HEK293 (cell line): ENCODE results near the gene BMP10.

Experiments used
- CTCF ChIA-PET: fragments of 350-600 bp; formaldehyde crosslinking; extraction: SDS; loops from one replicate; lab custom pipeline; 2021; ENCODE audit warnings: antibody characterized with exemption; lab: Yijun Ruan, JAX
- POLR2A ChIA-PET: fragments of 300-600 bp; formaldehyde crosslinking; extraction: SDS; loops from one replicate; lab custom pipeline; 2020; ENCODE audit warnings: antibody characterized with exemption, inconsistent platforms; lab: Yijun Ruan, JAX
- H3K27ac ChIP-seq: fragments of 200-500 bp; sonication (Bioruptor generic); 2 replicates; pipeline ENCODE4 v1.5.1; 2014; ENCODE audit warnings: low read depth, low read length, control low read depth, inconsistent platforms; ENCODE audit errors: extremely low read depth
- H3K36me3 ChIP-seq, 2 experiments: fragments of 200-500 bp in 1 of 2; sonication (Bioruptor generic) in 1 of 2; 1 replicate in 1 of 2; 2 replicates in 1 of 2; pipeline ENCODE4 v1.5.1; 2014 to 2017; ENCODE audit warnings: inconsistent platforms in 2 of 2, low read length in 2 of 2; ENCODE audit not compliant: control insufficient read depth in 2 of 2, insufficient read depth in 1 of 2
- H3K4me1 ChIP-seq: fragments of 200-500 bp; sonication (Bioruptor generic); 2 replicates; pipeline ENCODE4 v1.5.1; 2014; ENCODE audit warnings: mild to moderate bottlenecking, low read length, inconsistent platforms; ENCODE audit not compliant: control insufficient read depth, insufficient read depth
- H3K4me3 ChIP-seq: 2 replicates; pipeline ENCODE4 v1.5.1; 2011; ENCODE audit warnings: low read depth, mild to moderate bottlenecking, control low read depth, low read length, moderate library complexity
- H3K9me3 ChIP-seq: fragments of 200-500 bp; sonication (Bioruptor generic); 2 replicates; pipeline ENCODE4 v1.5.1; 2014; ENCODE audit warnings: low read depth, low read length, inconsistent platforms; ENCODE audit not compliant: control insufficient read depth, insufficient read depth
- BCL11A ChIP-seq: fragments of 450-650 bp; formaldehyde crosslinking; IDR thresholded peaks from 2 replicates; pipeline ENCODE4 v1.5.1; 2016; ENCODE audit warnings: low read depth, missing biosample characterization, missing genetic modification characterization
- FEZF1 ChIP-seq: fragments of 450-650 bp; formaldehyde crosslinking; IDR thresholded peaks from 2 replicates; pipeline ENCODE4 v1.5.1; 2016; ENCODE audit warnings: missing biosample characterization, missing genetic modification characterization
- SETDB1 ChIP-seq: IDR thresholded peaks from one replicate; pipeline ENCODE4 v1.6.1; 2017; ENCODE audit warnings: mild to moderate bottlenecking, low read length, moderate library complexity, mixed read lengths; ENCODE audit not compliant: insufficient read length
- ZBTB1 ChIP-seq: fragments of 450-650 bp; formaldehyde crosslinking; IDR thresholded peaks from 2 replicates; pipeline ENCODE4 v1.5.1; 2016; ENCODE audit warnings: missing biosample characterization, missing genetic modification characterization
- ZBTB49 ChIP-seq: fragments of 450-650 bp; formaldehyde crosslinking; IDR thresholded peaks from 2 replicates; pipeline ENCODE4 v1.5.1; 2016; ENCODE audit warnings: missing biosample characterization, missing genetic modification characterization, low read depth
- ZNF133 ChIP-seq: fragments of 450-650 bp; formaldehyde crosslinking; IDR thresholded peaks from 2 replicates; pipeline ENCODE4 v1.5.1; 2016; ENCODE audit warnings: missing biosample characterization, missing genetic modification characterization
- ZNF155 ChIP-seq: fragments of 450-650 bp; formaldehyde crosslinking; IDR thresholded peaks from 2 replicates; pipeline ENCODE4 v1.5.1; 2016; ENCODE audit warnings: missing biosample characterization, missing genetic modification characterization
- ZNF16 ChIP-seq: fragments of 450-650 bp; formaldehyde crosslinking; IDR thresholded peaks from 2 replicates; pipeline ENCODE4 v1.5.1; 2016; ENCODE audit warnings: low read depth, missing biosample characterization, missing genetic modification characterization
- ZNF175 ChIP-seq: fragments of 450-650 bp; formaldehyde crosslinking; IDR thresholded peaks from 2 replicates; pipeline ENCODE4 v1.5.1; 2016; ENCODE audit warnings: missing biosample characterization, missing genetic modification characterization
- ZNF324 ChIP-seq: fragments of 450-650 bp; formaldehyde crosslinking; IDR thresholded peaks from 2 replicates; pipeline ENCODE4 v1.5.1; 2016; ENCODE audit warnings: missing biosample characterization, missing genetic modification characterization
- ZNF354C ChIP-seq: fragments of 450-650 bp; formaldehyde crosslinking; IDR thresholded peaks from 2 replicates; pipeline ENCODE4 v1.5.1; 2016; ENCODE audit warnings: missing biosample characterization, missing genetic modification characterization, low read depth, borderline replicate concordance
- ZNF423 ChIP-seq: fragments of 450-650 bp; formaldehyde crosslinking; IDR thresholded peaks from 2 replicates; pipeline ENCODE4 v1.5.1; 2016; ENCODE audit warnings: missing biosample characterization, missing genetic modification characterization
- ZNF433 ChIP-seq: fragments of 450-650 bp; formaldehyde crosslinking; IDR thresholded peaks from 2 replicates; pipeline ENCODE4 v1.5.1; 2016; ENCODE audit warnings: missing biosample characterization, missing genetic modification characterization, low read depth
- ZNF449 ChIP-seq: fragments of 450-650 bp; formaldehyde crosslinking; IDR thresholded peaks from 2 replicates; pipeline ENCODE4 v1.5.1; 2017; ENCODE audit warnings: missing biosample characterization, mild to moderate bottlenecking, missing genetic modification characterization, moderate library complexity
- ZNF544 ChIP-seq: fragments of 450-650 bp; formaldehyde crosslinking; IDR thresholded peaks from 2 replicates; pipeline ENCODE4 v1.5.0; 2017; ENCODE audit warnings: missing biosample characterization, missing genetic modification characterization
- ZNF560 ChIP-seq: fragments of 450-650 bp; formaldehyde crosslinking; IDR thresholded peaks from 2 replicates; pipeline ENCODE4 v1.5.1; 2017; ENCODE audit warnings: missing biosample characterization, missing genetic modification characterization, borderline replicate concordance
- ZNF580 ChIP-seq: fragments of 450-650 bp; formaldehyde crosslinking; IDR thresholded peaks from 2 replicates; pipeline ENCODE4 v1.5.1; 2016; ENCODE audit warnings: missing biosample characterization, missing genetic modification characterization
- ZNF623 ChIP-seq: fragments of 450-650 bp; formaldehyde crosslinking; IDR thresholded peaks from 2 replicates; pipeline ENCODE4 v1.5.1; 2016; ENCODE audit warnings: missing biosample characterization, missing genetic modification characterization
- ZNF654 ChIP-seq: fragments of 450-650 bp; formaldehyde crosslinking; IDR thresholded peaks from 2 replicates; pipeline ENCODE4 v1.5.1; 2016; ENCODE audit warnings: low read depth, missing biosample characterization, missing genetic modification characterization
- ZNF701 ChIP-seq: fragments of 450-650 bp; formaldehyde crosslinking; IDR thresholded peaks from 2 replicates; pipeline ENCODE4 v1.5.1; 2016; ENCODE audit warnings: missing biosample characterization, missing genetic modification characterization
- ZNF830 ChIP-seq: fragments of 450-650 bp; IDR thresholded peaks from 2 replicates; pipeline ENCODE4 v1.5.0; 2018; ENCODE audit warnings: missing biosample characterization, missing genetic modification characterization, low read depth, mild to moderate bottlenecking, moderate library complexity
- ZSCAN5A ChIP-seq: fragments of 450-650 bp; formaldehyde crosslinking; IDR thresholded peaks from 2 replicates; pipeline ENCODE4 v1.5.1; 2016; ENCODE audit warnings: missing biosample characterization, missing genetic modification characterization

BMP10 gene

GRCh38 chr2:68847751-68848150 lies 23.4 kb downstream of the BMP10 start:
- POLR2A ChIA-PET = no interaction called here
- Histone ChIP-seq H3K27ac (no peak overlapping the region), H3K9me3 (no peaks in the 10 kb centered on the region), H3K36me3 (no peaks in the 10 kb centered on the region), H3K4me1 (no peaks in the 10 kb centered on the region), H3K4me3 (no peak overlapping the region)
- CTCF ChIA-PET = interaction anchor here (0.8 to 2.3 kb wide), 4 partner anchors 9 to 96 kb away, joined by 3 to 11 read pairs (median 6); no protein-coding TSS in a partner anchor
- TF ChIP-seq ZNF449 (tag by site-specific recombination) = no peak
- no peak for TF ChIP-seq ZNF324 (tag by site-specific recombination)
- TF ChIP-seq ZNF433 (tag by site-specific recombination) = no peak
- no peak for TF ChIP-seq ZBTB1
- TF ChIP-seq ZNF560 (tag by site-specific recombination) = no peak
- TF ChIP-seq ZNF16 = no peak
- TF ChIP-seq ZNF354C (tag by site-specific recombination) = no peak

- POLR2A ChIA-PET = interaction anchor here (1.0 kb wide), 1 partner anchor 98 kb away, joined by 3 read pairs; no protein-coding TSS in a partner anchor
- H3K4me3 ChIP-seq = no peak overlapping the region
- no peaks in the 10 kb centered on the region for H3K9me3 ChIP-seq
- CTCF ChIA-PET = interaction anchor here (0.6 to 1.9 kb wide), 3 partner anchors 10 to 854 kb away, joined by 3 to 11 read pairs (median 6); no protein-coding TSS in a partner anchor
- no peaks in the 10 kb centered on the region for H3K4me1 ChIP-seq
- no peaks in the 10 kb centered on the region for H3K36me3 ChIP-seq
- TF ChIP-seq ZNF830 (tag by site-specific recombination) (no peak), ZNF155 (no peak), ZNF423 (no peak), ZNF701 (no peak), ZNF544 (no peak), BCL11A (tag by site-specific recombination) (no peak)
- TF ChIP-seq, all 188 proteins: peak for 0
- no peak overlapping the region for H3K27ac ChIP-seq
Measured at GRCh38 chr2:68846091-68846490, 25.1 kb downstream of the BMP10 start.

- no peaks in the 10 kb centered on the region for H3K4me1 ChIP-seq
- ChIA-PET CTCF (interaction anchor here (0.6 to 1.8 kb wide), 7 partner anchors 9 to 479 kb away, joined by 3 to 13 read pairs (median 5); no protein-coding TSS in a partner anchor), POLR2A (no interaction called here)
- H3K36me3 ChIP-seq = no peaks in the 10 kb centered on the region
- H3K4me3 ChIP-seq = no peak overlapping the region
- no peak overlapping the region for H3K27ac ChIP-seq
- no peaks in the 10 kb centered on the region for H3K9me3 ChIP-seq
- TF ChIP-seq ZNF175 (no peak), ZSCAN5A (tag by site-specific recombination) (no peak)
- TF ChIP-seq, all 188 proteins: peak for 0
Measured at GRCh38 chr2:68845043-68845442, 26.2 kb downstream of the BMP10 start.

- Histone ChIP-seq H3K27ac (no peak overlapping the region), H3K9me3 (no peaks in the 10 kb centered on the region), H3K4me1 (no peaks in the 10 kb centered on the region), H3K4me3 (no peak overlapping the region), H3K36me3 (no peaks in the 10 kb centered on the region)
- ChIA-PET CTCF (interaction anchor here (0.6 to 10.0 kb wide), 18 partner anchors 8 to 376 kb away, joined by 3 to 130 read pairs (median 4); no protein-coding TSS in a partner anchor), POLR2A (no interaction called here)
- TF ChIP-seq ZNF133 (tag by site-specific recombination) = no peak
- TF ChIP-seq ZNF623 (tag by site-specific recombination) = no peak
- TF ChIP-seq ZNF580 (tag by site-specific recombination) = no peak
- no peak for TF ChIP-seq ZNF433 (tag by site-specific recombination)
- TF ChIP-seq ZBTB49 = no peak
- no peak for TF ChIP-seq ZNF16
- peak; percentile 72 for TF ChIP-seq SETDB1
- no peak for TF ChIP-seq FEZF1 (tag by site-specific recombination)
- peak; percentile 30 for TF ChIP-seq ZNF654 (tag by site-specific recombination)
Measured at GRCh38 chr2:68839260-68839833, 31.9 kb downstream of the BMP10 start.
